ENCODE data around the gene NLRC5.
"Not testable (repeated sequence)": the region's sequence is repeated elsewhere in the genome, so short reads cannot be mapped to it uniquely, and the experiment has no call there.

The NLRC5 gene

GRCh38 chr16:57092786-57093411 lies 103.5 kb downstream of the NLRC5 start:
- Mint-ChIP-seq H3K27ac (peak overlapping the region; percentile 36), H3K27me3 (ENCODE audit: low read depth) (peaks cover 37% of the 10 kb centered on the region)

GRCh38 chr16:57093666-57094564 lies 104.6 kb downstream of the NLRC5 start:
- Mint-ChIP-seq H3K4me1 (ENCODE audit: low read depth) (peaks cover 2% of the 10 kb centered on the region), H3K27me3 (ENCODE audit: low read depth) (peaks cover 33% of the 10 kb centered on the region), H3K4me3 (peak overlapping the region; percentile 77), H3K9me3 (no peaks in the 10 kb centered on the region), H3K36me3 (ENCODE audit: low read depth) (no peaks in the 10 kb centered on the region), H3K27ac (peak overlapping the region; percentile 36)
- DNase-seq (ENCODE audit: low spot score), result no peak

More at GRCh38 chr16:57092786-57093411, 103.5 kb downstream of the NLRC5 start:
- H3K4me3 Mint-ChIP-seq, result peak overlapping the region; percentile 77
- H3K4me1 Mint-ChIP-seq (ENCODE audit: low read depth), result peaks cover 2% of the 10 kb centered on the region
- DNase-seq (ENCODE audit: low spot score), result no peak
- H3K9me3 Mint-ChIP-seq, result no peaks in the 10 kb centered on the region
- H3K36me3 Mint-ChIP-seq (ENCODE audit: low read depth), result no peaks in the 10 kb centered on the region

- Mint-ChIP-seq H3K27me3 (ENCODE audit: low read depth) (peaks cover 28% of the 10 kb centered on the region), H3K27ac (no peak overlapping the region), H3K4me1 (ENCODE audit: low read depth) (peaks cover 2% of the 10 kb centered on the region), H3K36me3 (ENCODE audit: low read depth) (no peaks in the 10 kb centered on the region), H3K4me3 (no peak overlapping the region), H3K9me3 (no peaks in the 10 kb centered on the region)
- no peak for DNase-seq (ENCODE audit: low spot score)
These were observed 105.6 kb downstream of the NLRC5 start for GRCh38 chr16:57094911-57095310.

- no peak for DNase-seq (ENCODE audit: low spot score)
- Mint-ChIP-seq H3K36me3 (ENCODE audit: low read depth) (no peaks in the 10 kb centered on the region), H3K9me3 (no peaks in the 10 kb centered on the region), H3K27me3 (ENCODE audit: low read depth) (peaks cover 16% of the 10 kb centered on the region), H3K4me1 (ENCODE audit: low read depth) (peaks cover 7% of the 10 kb centered on the region), H3K27ac (no peak overlapping the region), H3K4me3 (no peak overlapping the region)
These were observed 106.8 kb downstream of the NLRC5 start for GRCh38 chr16:57096192-57096591.

GRCh38 chr16:57096793-57097192 lies 107.4 kb downstream of the NLRC5 start:
- H3K36me3 Mint-ChIP-seq (ENCODE audit: low read depth), result no peaks in the 10 kb centered on the region
- peaks cover 10% of the 10 kb centered on the region for H3K27me3 Mint-ChIP-seq (ENCODE audit: low read depth)
- H3K27ac Mint-ChIP-seq, result no peak overlapping the region
- no peaks in the 10 kb centered on the region for H3K9me3 Mint-ChIP-seq
- DNase-seq (ENCODE audit: low spot score), result no peak
- peaks cover 7% of the 10 kb centered on the region for H3K4me1 Mint-ChIP-seq (ENCODE audit: low read depth)
- H3K4me3 Mint-ChIP-seq, result no peak overlapping the region

- Mint-ChIP-seq H3K4me3 (no peak overlapping the region), H3K9me3 (no peaks in the 10 kb centered on the region), H3K36me3 (ENCODE audit: low read depth) (no peaks in the 10 kb centered on the region), H3K4me1 (ENCODE audit: low read depth) (peaks cover 7% of the 10 kb centered on the region), H3K27me3 (ENCODE audit: low read depth) (peaks cover 7% of the 10 kb centered on the region), H3K27ac (no peak overlapping the region)
- DNase-seq (ENCODE audit: low spot score), result no peak
These were observed 109.0 kb downstream of the NLRC5 start for GRCh38 chr16:57098188-57098841.

GRCh38 chr16:57099965-57100364 lies 110.6 kb downstream of the NLRC5 start:
- DNase-seq (ENCODE audit: low spot score); H3K4me3 Mint-ChIP-seq: not testable (repeated sequence)

GRCh38 chr16:57100445-57100844 lies 111.1 kb downstream of the NLRC5 start:
- H3K4me3 Mint-ChIP-seq, result no peak overlapping the region
- H3K27ac Mint-ChIP-seq, result no peak overlapping the region
- peaks cover 13% of the 10 kb centered on the region for H3K4me1 Mint-ChIP-seq (ENCODE audit: low read depth)
- H3K9me3 Mint-ChIP-seq, result no peaks in the 10 kb centered on the region
- no peaks in the 10 kb centered on the region for H3K36me3 Mint-ChIP-seq (ENCODE audit: low read depth)
- no peak for DNase-seq (ENCODE audit: low spot score)
- H3K27me3 Mint-ChIP-seq (ENCODE audit: low read depth), result no peaks in the 10 kb centered on the region

More at GRCh38 chr16:57099965-57100364, 110.6 kb downstream of the NLRC5 start:
- not testable (repeated sequence) for H3K36me3 Mint-ChIP-seq (ENCODE audit: low read depth); H3K27ac Mint-ChIP-seq; H3K27me3 Mint-ChIP-seq (ENCODE audit: low read depth); H3K9me3 Mint-ChIP-seq
- H3K4me1 Mint-ChIP-seq (ENCODE audit: low read depth), result peaks cover 12% of the 10 kb centered on the region

GRCh38 chr16:57102888-57103851 lies 113.8 kb downstream of the NLRC5 start:
- Mint-ChIP-seq H3K4me1 (ENCODE audit: low read depth) (peaks cover 17% of the 10 kb centered on the region), H3K27me3 (ENCODE audit: low read depth) (no peaks in the 10 kb centered on the region), H3K27ac (no peak overlapping the region), H3K4me3 (no peak overlapping the region), H3K36me3 (ENCODE audit: low read depth) (no peaks in the 10 kb centered on the region), H3K9me3 (no peaks in the 10 kb centered on the region)
- no peak for DNase-seq (ENCODE audit: low spot score)

- Mint-ChIP-seq H3K9me3 (no peaks in the 10 kb centered on the region), H3K4me3 (no peak overlapping the region), H3K27ac (no peak overlapping the region), H3K4me1 (ENCODE audit: low read depth) (peaks cover 17% of the 10 kb centered on the region), H3K27me3 (ENCODE audit: low read depth) (no peaks in the 10 kb centered on the region), H3K36me3 (ENCODE audit: low read depth) (no peaks in the 10 kb centered on the region)
- DNase-seq (ENCODE audit: low spot score), result no peak
These were observed 115.3 kb downstream of the NLRC5 start for GRCh38 chr16:57104706-57105105.

- H3K27me3 Mint-ChIP-seq (ENCODE audit: low read depth), result no peaks in the 10 kb centered on the region
- no peak overlapping the region for H3K4me3 Mint-ChIP-seq
- no peaks in the 10 kb centered on the region for H3K9me3 Mint-ChIP-seq
- DNase-seq (ENCODE audit: low spot score), result no peak
- H3K27ac Mint-ChIP-seq, result no peak overlapping the region
- peaks cover 14% of the 10 kb centered on the region for H3K4me1 Mint-ChIP-seq (ENCODE audit: low read depth)
- H3K36me3 Mint-ChIP-seq (ENCODE audit: low read depth), result no peaks in the 10 kb centered on the region
These were observed 115.8 kb downstream of the NLRC5 start for GRCh38 chr16:57105184-57105583.

- H3K4me1 Mint-ChIP-seq (ENCODE audit: low read depth), result peaks cover 11% of the 10 kb centered on the region
- H3K27me3 Mint-ChIP-seq (ENCODE audit: low read depth), result no peaks in the 10 kb centered on the region
- no peaks in the 10 kb centered on the region for H3K9me3 Mint-ChIP-seq
- H3K36me3 Mint-ChIP-seq (ENCODE audit: low read depth), result no peaks in the 10 kb centered on the region
- no peak for DNase-seq (ENCODE audit: low spot score)
- no peak overlapping the region for H3K4me3 Mint-ChIP-seq
- H3K27ac Mint-ChIP-seq, result no peak overlapping the region
These were observed 117.4 kb downstream of the NLRC5 start for GRCh38 chr16:57106767-57107166.

GRCh38 chr16:57107321-57107922 lies 118.1 kb downstream of the NLRC5 start:
- Mint-ChIP-seq H3K4me1 (ENCODE audit: low read depth) (peaks cover 11% of the 10 kb centered on the region), H3K27ac (no peak overlapping the region), H3K27me3 (ENCODE audit: low read depth) (no peaks in the 10 kb centered on the region)

More at GRCh38 chr16:57107321-57107922, 118.1 kb downstream of the NLRC5 start:
- DNase-seq (ENCODE audit: low spot score), result no peak
- no peak overlapping the region for H3K4me3 Mint-ChIP-seq
- no peaks in the 10 kb centered on the region for H3K36me3 Mint-ChIP-seq (ENCODE audit: low read depth)
- H3K9me3 Mint-ChIP-seq, result no peaks in the 10 kb centered on the region

All from T-helper 2 cell treated with Interferon-gamma antibody and Interleukin-4, amounts not matched to agents 5 μg/mL and 100 μg/mL, for 36 hours (primary cell).